GM18508 (cell line): Measurements from ENCODE around the gene POMGNT1.

ENCODE experiments used
- ATAC-seq: cut with Tn5 transposase; IDR thresholded peaks from one replicate; pipeline ENCODE4 v1.9.1; 2021; ENCODE audit warnings: moderate number of reproducible peaks; ENCODE audit not compliant: insufficient read depth, unreplicated experiment

The POMGNT1 gene

DNA sequence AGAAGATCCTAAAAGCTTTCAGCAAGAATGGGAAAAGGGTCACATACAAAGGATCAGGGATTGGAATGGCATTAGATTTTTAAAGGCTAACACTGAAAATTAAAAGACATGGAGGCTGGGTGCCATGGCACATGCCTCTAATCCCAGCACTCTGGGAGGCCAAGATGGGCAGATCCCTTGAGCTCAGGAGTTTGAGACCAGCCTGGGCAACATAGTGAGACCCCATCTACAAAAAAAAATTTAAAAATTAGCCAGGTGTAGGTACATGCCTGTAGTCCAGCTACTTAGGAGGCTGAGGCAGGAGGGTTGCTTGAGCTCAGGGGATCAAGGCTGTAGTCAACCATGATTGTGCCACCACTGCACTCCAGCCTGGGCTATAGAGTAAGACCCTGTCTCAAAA lies 17.3 kb upstream of the POMGNT1 start:
- ATAC-seq, result no peak

GRCh38 chr1:46211051-46211450 lies 12.8 kb upstream of the POMGNT1 start:
- no peak for ATAC-seq

DNA sequence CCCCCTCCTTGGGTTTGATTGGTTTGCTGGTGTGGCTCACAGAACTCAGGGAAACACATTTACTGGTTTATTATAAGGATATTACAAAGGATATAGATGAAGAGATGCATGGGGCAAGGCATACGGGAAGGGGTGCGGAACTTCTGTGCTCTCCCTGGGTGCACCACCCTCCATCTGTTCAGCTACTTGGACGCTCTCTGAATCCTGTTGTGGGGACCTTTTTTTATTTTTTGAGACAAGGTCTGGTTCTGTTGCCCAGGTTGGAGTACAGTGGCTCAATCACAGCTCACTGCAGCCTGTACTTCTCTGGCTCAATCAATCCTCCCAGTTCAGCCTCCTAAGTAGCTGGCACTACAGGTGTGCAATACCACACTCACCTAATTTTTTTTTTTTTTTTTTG lies 12.3 kb upstream of the POMGNT1 start:
- ATAC-seq, result no peak

- no peak for ATAC-seq
Measured at GRCh38 chr1:46206399-46206798, 8.2 kb upstream of the POMGNT1 start.

DNA sequence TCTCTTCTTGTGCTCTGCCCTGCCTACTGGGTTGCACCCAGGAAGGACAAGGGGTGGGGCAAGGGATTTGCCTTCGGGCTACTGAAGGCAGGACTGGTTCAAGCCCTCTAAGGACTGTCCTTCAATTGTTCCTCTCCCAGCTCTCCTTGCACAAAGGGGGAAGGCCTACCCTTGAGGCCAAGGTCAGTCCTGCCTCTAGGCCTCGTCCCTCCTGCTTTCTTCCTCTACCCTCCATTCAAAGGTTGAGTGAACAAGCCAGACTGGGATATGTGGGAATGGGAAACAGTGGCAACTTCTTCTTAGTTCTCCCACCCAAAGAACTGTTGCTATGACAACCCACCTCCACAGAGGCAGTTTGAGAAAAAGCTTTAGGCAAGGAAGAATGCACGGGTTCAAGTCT lies 7.6 kb upstream of the POMGNT1 start:
- ATAC-seq, result no peak

DNA sequence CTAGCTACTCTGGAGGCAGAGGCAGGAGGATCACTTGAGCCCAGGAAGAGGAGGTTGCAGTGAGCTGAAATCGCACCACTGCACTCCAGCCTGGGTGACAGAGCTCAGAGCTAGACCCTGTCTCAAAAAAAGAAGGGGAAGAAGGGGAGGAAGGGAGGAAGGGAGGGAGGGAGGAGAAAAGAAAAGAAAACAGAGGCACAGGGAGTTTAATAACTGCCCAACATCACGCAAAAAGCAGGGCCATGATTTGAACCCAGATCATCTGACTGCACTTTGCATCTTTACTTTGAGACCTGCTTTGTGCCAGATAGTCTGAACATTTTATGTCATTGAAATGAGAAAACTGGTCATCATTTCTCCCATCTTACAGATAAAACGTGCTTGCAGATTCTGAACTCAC lies 6.9 kb upstream of the POMGNT1 start:
- no peak for ATAC-seq

- ATAC-seq, result no peak
Measured at GRCh38 chr1:46204406-46204742, 6.1 kb upstream of the POMGNT1 start.

DNA sequence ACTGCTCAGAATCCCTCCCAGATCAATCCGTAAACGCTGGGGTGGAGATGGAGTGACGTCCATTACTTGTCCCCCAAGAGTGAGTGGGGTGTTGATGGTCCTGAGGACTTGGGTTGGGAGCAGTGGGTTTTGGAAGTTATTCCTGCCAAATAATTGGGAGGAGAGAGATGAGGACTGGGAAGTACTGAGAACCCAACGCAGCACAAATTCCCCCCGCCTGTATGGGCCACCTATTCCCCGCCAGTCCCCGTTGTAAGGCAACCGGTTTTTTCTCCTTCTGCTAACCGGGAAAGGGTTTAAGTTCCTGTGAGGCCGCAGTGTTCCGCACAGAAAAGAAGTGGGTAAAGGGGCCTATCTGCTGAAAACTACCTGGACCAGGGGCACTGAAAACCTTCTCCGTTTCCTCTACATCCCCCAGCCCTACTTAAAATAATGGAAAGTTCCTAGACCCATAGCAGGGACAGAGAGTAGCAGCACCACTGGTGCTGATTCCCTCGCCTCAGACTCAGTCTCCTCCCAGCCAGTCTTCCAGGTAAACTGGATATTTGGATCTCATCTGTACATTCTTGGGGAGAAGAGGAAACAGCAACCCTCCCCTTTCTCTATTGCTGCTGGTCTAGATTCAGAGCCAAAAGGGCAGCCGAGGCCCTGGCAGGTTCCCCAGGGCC lies 5.6 kb upstream of the POMGNT1 start:
- no peak for ATAC-seq

GRCh38 chr1:46199233-46199749 lies 1.1 kb upstream of the POMGNT1 start:
- no peak for ATAC-seq

DNA sequence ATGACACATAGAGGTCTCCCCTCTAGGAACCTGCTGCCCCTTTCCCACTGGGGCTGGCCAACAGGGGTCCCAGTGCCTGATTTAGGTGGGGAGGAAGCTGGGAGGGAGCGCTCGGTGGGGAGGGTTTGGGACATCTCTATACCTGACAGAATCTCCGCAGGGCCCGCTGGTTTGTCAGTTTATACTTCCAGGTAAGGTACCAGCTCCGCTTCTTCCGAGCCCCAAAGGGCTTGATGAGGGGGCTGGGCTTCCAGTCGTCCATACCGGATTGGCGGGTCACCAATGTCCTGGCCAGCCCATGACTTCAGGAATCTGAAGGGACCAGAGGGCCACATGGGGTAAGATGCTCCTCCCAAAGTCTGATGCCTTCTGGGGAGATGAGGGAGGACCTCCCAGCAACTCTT lies 672 bp downstream of the POMGNT1 start:
- ATAC-seq, result no peak

- no peak for ATAC-seq
Measured at GRCh38 chr1:46196609-46197008, 1.6 kb downstream of the POMGNT1 start.

- ATAC-seq, result no peak
Measured at GRCh38 chr1:46194641-46195193, 3.5 kb downstream of the POMGNT1 start.

- ATAC-seq, result no peak
Measured at GRCh38 chr1:46193984-46194570, 4.2 kb downstream of the POMGNT1 start.

- ATAC-seq, result no peak
Measured at GRCh38 chr1:46193285-46193684, 4.9 kb downstream of the POMGNT1 start.

GRCh38 chr1:46192171-46192570 lies 6.1 kb downstream of the POMGNT1 start:
- no peak for ATAC-seq

GRCh38 chr1:46191033-46191701 lies 7.1 kb downstream of the POMGNT1 start:
- no peak for ATAC-seq

DNA sequence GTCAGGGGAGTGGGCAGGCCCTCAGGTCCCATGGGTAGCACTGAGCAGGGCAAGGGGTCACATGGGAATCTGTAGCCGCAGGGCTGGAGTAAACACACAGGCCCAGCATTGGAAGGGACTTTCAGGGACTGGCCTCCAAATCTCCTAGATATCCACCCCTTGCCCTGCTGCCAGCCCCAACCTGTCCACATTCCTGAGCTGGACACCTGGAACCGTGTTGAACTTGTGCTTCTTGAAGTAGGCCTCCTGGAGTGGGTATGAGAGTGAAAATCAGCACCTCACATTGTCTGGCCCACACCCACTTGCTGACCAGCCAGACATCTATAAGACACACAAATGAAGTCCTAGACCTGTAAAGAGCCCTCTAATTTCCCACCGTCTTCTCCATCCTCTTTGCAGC lies 7.7 kb downstream of the POMGNT1 start:
- ATAC-seq, result no peak

DNA sequence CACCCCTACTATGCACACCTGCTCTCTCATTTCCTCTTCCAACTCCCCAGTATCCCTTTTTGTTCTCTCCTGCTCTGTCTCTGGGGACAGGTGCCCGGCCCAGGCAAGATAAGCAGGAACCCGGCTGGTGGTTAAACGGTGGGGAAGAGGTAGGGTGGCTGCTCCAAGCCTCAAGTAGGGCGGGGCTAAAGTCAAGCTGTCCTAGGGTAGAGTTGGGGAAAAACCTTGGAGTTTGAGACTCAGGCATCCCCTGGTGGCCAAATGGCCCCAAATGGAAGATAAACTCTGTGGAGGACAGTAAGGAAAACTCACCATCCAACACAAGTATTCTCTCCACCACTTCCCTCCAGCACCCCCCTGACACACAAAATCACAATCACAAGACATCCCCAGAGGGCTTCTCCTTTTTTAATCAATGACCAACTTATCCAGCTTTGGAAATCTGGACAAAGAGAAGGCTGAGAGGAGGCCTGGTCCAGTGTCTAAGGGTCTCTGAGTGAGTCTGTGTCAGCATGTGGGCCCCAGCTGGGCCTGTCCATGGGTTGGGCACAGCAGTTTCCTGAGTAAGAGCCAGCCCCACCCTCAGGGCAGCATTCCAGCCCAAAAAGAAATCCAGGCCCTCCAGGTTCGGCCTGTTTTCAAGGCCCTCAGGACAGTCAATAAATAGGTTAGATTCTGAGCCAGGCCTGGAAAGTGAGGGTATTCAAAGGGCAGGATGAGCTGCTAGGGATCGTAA lies 9.8 kb downstream of the POMGNT1 start:
- no peak for ATAC-seq

DNA sequence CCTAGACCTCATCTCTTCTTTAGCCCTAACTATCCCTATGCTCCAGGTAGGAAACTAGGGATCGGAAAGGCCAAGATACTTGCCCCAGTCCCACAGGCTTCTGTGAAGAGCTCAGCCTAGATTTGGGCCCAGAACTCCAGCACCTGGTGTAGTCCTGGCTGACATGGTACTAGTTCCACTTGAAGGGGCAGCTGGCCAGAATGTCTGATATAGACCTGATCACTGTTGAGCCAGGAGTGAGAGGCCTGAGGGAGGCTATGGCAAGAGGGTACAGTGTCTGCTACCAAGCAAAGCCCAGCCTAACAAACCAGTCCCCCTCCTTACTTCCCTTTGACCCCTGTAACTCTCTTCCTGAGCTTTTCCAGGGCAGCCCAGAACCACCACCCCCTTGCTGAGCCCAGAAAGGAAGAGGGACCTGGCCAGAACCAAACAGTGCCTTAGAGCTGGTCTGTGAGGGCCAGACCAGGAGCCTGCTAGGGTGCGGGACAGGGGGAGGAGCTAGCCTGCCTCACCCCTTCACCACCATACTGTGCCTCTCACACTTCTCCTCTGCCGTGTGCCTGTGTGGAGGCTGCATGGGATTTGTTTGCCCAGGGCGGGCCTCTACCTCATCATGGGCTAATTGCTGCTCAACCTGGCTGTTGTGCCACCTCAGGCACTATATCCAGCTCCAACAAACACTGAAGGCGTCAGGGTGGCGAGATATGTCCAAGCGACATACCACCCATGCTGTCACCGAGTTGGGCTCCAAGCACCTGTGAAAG lies 10.9 kb downstream of the POMGNT1 start:
- no peak for ATAC-seq

DNA sequence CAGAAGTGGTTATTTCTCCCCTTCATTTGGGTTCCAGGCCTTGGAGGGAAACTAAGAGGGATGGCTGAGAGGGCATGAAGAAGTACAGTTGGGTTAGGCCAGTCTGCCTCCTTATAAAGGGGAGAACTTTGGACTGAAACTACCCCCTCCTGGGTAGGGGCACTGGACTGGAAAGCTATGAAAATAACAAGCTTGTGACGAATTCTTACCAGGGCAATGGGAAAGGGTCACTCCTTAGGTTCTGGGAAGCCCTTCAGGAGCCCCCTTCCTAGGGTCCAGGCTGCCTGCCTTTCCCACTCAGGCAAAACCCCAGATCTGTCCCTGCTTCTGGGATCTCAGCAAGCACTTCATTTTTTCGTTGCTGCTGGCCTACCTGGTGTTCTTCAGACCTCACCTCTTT lies 12.2 kb downstream of the POMGNT1 start:
- no peak for ATAC-seq
